ENCODE measurements around the gene RDH14. TPM values are rescaled to one million over a fixed set of nuclear protein-coding genes. Genes with fewer than 3 reads are reported as not detected.

RDH14 gene
- total and polyA plus RNA-seq, 2 of the 4 experiments (the other 2 are of a cell fraction): 11.9 to 12.2 TPM

DNA sequence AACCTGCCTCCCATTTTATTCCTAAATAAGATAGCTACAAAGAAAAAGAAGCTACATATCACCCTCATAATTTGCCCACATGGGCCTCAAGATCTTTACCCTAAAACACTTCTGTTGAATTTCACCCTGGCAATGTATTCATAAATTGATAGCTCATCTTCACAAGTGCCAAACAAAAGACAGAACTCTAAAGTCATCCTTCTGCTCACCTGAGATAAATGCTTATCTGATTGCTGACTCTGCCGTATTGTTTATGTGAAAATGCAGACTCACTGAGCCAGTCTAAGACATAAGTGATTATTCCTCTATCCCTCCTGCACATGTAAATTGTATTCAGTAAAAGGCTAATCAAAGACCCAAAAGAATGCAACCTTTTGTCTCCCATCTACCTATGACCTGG is 2.0 kb downstream of the RDH14 start:
- dilution Hi-C loops (cut with HindIII; ENCODE audit: low sequenced_read_pairs, unreplicated experiment) (no loop called here), in situ Hi-C loops (cut with MboI; ENCODE audit: low sequenced_read_pairs) (no loop called here), intact Hi-C loops (cut with micrococcal nuclease) (no loop called here)
- no peak overlapping the region for H4K5ac ChIP-seq (ENCODE audit: low read depth, low read length)
- H2BK120ac ChIP-seq (ENCODE audit: low read depth, low read length): no peak overlapping the region
- H3K14ac ChIP-seq (replicated peaks; ENCODE audit: low read depth, low read length): no peak overlapping the region
- H2AFZ ChIP-seq (replicated peaks; ENCODE audit: low read length, poor library complexity): no peak overlapping the region
- peaks cover 24 to 45% of the 10 kb centered on the region in 2 experiments for H3K79me1 ChIP-seq (ENCODE audit: low read depth in 1 of 2, low read length in 2 of 2)
- BruUV-seq (replicated peaks): no TSS peak
- H3K36me3 ChIP-seq (ENCODE audit: control insufficient read depth, insufficient read depth, low read length): peaks cover 6% of the 10 kb centered on the region
- no peak overlapping the region for H3K4ac ChIP-seq (ENCODE audit: low read depth, low read length)
- H2BK20ac ChIP-seq (ENCODE audit: low read depth, low read length): no peak overlapping the region
- H3K9me1 ChIP-seq (ENCODE audit: insufficient read depth, low read length): no peaks in the 10 kb centered on the region; the same call in 1 of the 2 replicates
- no peak overlapping the region for H4K8ac ChIP-seq (ENCODE audit: low read depth in 2 of 2, low read length in 2 of 2)
- no peak overlapping the region for H2BK5ac ChIP-seq (ENCODE audit: low read depth, low read length, poor library complexity, severe bottlenecking)
- H3K9me3 ChIP-seq (ENCODE audit: control insufficient read depth, insufficient read depth, low read length): no peaks in the 10 kb centered on the region
- peaks cover 4% of the 10 kb centered on the region; the same call in 1 of the 2 replicates for H3K4me1 ChIP-seq (ENCODE audit: control insufficient read depth, insufficient read depth, low read length)
- no peaks in the 10 kb centered on the region for H3K27me3 ChIP-seq (ENCODE audit: control insufficient read depth, insufficient read depth, low read length)
- no peak overlapping the region for H3K56ac ChIP-seq (ENCODE audit: extremely low read depth, insufficient read depth, low read length)
- no peak overlapping the region for H4K91ac ChIP-seq (ENCODE audit: insufficient read depth, low read depth, low read length)
- no peak overlapping the region for H3K4me3 ChIP-seq (ENCODE audit: insufficient read depth, low read depth, low read length)
- no peaks in the 10 kb centered on the region for H4K20me1 ChIP-seq (ENCODE audit: insufficient read depth, low read length)
- DNase-seq (no peak), ATAC-seq (ENCODE audit: low read depth) (no peak)
- H3K4me2 ChIP-seq (ENCODE audit: low read depth, low read length): no peak overlapping the region; the same call in 1 of the 2 replicates
- no peak overlapping the region for H2AK5ac ChIP-seq (ENCODE audit: low read depth, low read length)
- no peak overlapping the region for H2AK9ac ChIP-seq (replicated peaks; ENCODE audit: low read depth, low read length, poor library complexity)
- no peak overlapping the region for H3K9ac ChIP-seq (ENCODE audit: low read depth, low read length)
- H3K18ac ChIP-seq (ENCODE audit: low read depth, low read length): no peak overlapping the region
- no peak for TF ChIP-seq CEBPB (IDR thresholded peaks at IDR 0.05; ENCODE audit: low read depth, low read length)
- TF ChIP-seq RFX5 (IDR thresholded peaks at IDR 0.05; ENCODE audit: low read depth, low read length): no peak
- TF ChIP-seq MAZ (IDR thresholded peaks at IDR 0.05; ENCODE audit: borderline replicate concordance, low read depth, low read length): no peak
- TF ChIP-seq, protein P1, sequence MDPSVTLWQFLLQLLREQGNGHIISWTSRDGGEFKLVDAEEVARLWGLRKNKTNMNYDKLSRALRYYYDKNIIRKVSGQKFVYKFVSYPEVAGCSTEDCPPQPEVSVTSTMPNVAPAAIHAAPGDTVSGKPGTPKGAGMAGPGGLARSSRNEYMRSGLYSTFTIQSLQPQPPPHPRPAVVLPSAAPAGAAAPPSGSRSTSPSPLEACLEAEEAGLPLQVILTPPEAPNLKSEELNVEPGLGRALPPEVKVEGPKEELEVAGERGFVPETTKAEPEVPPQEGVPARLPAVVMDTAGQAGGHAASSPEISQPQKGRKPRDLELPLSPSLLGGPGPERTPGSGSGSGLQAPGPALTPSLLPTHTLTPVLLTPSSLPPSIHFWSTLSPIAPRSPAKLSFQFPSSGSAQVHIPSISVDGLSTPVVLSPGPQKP (IDR thresholded peaks at IDR 0.05; ENCODE audit: borderline replicate concordance, low read depth, low read length): no peak
- no peak for TF ChIP-seq CHD1 (IDR thresholded peaks at IDR 0.05; ENCODE audit: low read depth, low read length)
- no peak for TF ChIP-seq MXI1 (IDR thresholded peaks at IDR 0.05; ENCODE audit: borderline replicate concordance, low read depth, low read length)
- no peak for TF ChIP-seq RCOR1 (IDR thresholded peaks at IDR 0.05; ENCODE audit: insufficient replicate concordance, low read length)
- TF ChIP-seq SMC3 (IDR thresholded peaks at IDR 0.05; ENCODE audit: low read depth, low read length): no peak
- TF ChIP-seq NFE2L2 (IDR thresholded peaks at IDR 0.05; ENCODE audit: low read depth, low read length): no peak
- TF ChIP-seq POLR2A (IDR thresholded peaks at IDR 0.05; ENCODE audit: low read depth, low read length): no peak
- TF ChIP-seq RAD21 (IDR thresholded peaks at IDR 0.05; ENCODE audit: low read length): no peak
- TF ChIP-seq, protein P2, sequence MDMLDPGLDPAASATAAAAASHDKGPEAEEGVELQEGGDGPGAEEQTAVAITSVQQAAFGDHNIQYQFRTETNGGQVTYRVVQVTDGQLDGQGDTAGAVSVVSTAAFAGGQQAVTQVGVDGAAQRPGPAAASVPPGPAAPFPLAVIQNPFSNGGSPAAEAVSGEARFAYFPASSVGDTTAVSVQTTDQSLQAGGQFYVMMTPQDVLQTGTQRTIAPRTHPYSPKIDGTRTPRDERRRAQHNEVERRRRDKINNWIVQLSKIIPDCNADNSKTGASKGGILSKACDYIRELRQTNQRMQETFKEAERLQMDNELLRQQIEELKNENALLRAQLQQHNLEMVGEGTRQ (IDR thresholded peaks at IDR 0.05; ENCODE audit: low read depth, low read length): no peak
- no peak for TF ChIP-seq MAFK (IDR thresholded peaks at IDR 0.05; ENCODE audit: low read depth, low read length)
- no peak for TF ChIP-seq CTCF (conservative IDR thresholded peaks at IDR 0.05; ENCODE audit: low read depth, low read length)
- TF ChIP-seq FOS (IDR thresholded peaks at IDR 0.05; ENCODE audit: low read depth, low read length): no peak
- TF ChIP-seq BHLHE40 (IDR thresholded peaks at IDR 0.05; ENCODE audit: low read depth, low read length): no peak
- CTCF ChIA-PET: interaction anchor here (0.5 to 1.3 kb wide), 2 partner anchors 37 to 157 kb away, joined by 3 to 4 read pairs; no protein-coding TSS in a partner anchor
- WGBS, 2 experiments (ENCODE audit: extremely low coverage in 2 of 2, insufficient read length in 1 of 2): no CpG with 5 or more reads among the region's 1 CpG
- H2BK15ac ChIP-seq (ENCODE audit: low read depth, low read length): no peak overlapping the region
- no peak overlapping the region for H3K27ac ChIP-seq (ENCODE audit: insufficient read depth, low read length)
- POLR2A ChIA-PET (ENCODE audit: unreplicated experiment): no interaction called here
- H3K23ac ChIP-seq (ENCODE audit: low read depth, low read length): no peak overlapping the region

Data from IMR-90 (cell line).